ENCODE results near the gene SLC39A8.

The SLC39A8 gene

GRCh38 chr4:102302762-102303161, 42.5 kb downstream of the SLC39A8 start:
- TF ChIP-seq CTCF (IDR thresholded peaks at IDR 0.05; ENCODE audit: extremely low read depth, missing control alignments) = no peak
- no peak for DNase-seq (ENCODE audit: low spot score)

GRCh38 chr4:102301167-102301566, 44.1 kb downstream of the SLC39A8 start:
- TF ChIP-seq CTCF (IDR thresholded peaks at IDR 0.05; ENCODE audit: extremely low read depth, missing control alignments) = no peak
- no peak for DNase-seq (ENCODE audit: low spot score)

GRCh38 chr4:102299354-102300107, 45.8 kb downstream of the SLC39A8 start:
- peak; percentile 48 for DNase-seq (ENCODE audit: low spot score)

GRCh38 chr4:102298716-102299115, 46.6 kb downstream of the SLC39A8 start:
- DNase-seq (ENCODE audit: low spot score) = no peak
- no peak for TF ChIP-seq CTCF (IDR thresholded peaks at IDR 0.05; ENCODE audit: extremely low read depth, missing control alignments)

More at GRCh38 chr4:102299354-102300107, 45.8 kb downstream of the SLC39A8 start:
- TF ChIP-seq CTCF (IDR thresholded peaks at IDR 0.05; ENCODE audit: extremely low read depth, missing control alignments) = peak; percentile 60

- no peak for TF ChIP-seq CTCF (IDR thresholded peaks at IDR 0.05; ENCODE audit: extremely low read depth, missing control alignments)
- DNase-seq (ENCODE audit: low spot score) = no peak
Measured at GRCh38 chr4:102295153-102295862, 50.0 kb downstream of the SLC39A8 start.

GRCh38 chr4:102288497-102288896, 56.8 kb downstream of the SLC39A8 start:
- no peak for TF ChIP-seq CTCF (IDR thresholded peaks at IDR 0.05; ENCODE audit: extremely low read depth, missing control alignments)
- DNase-seq (ENCODE audit: low spot score) = no peak

GRCh38 chr4:102285831-102286230, 59.5 kb downstream of the SLC39A8 start:
- no peak for DNase-seq (ENCODE audit: low spot score)
- no peak for TF ChIP-seq CTCF (IDR thresholded peaks at IDR 0.05; ENCODE audit: extremely low read depth, missing control alignments)

All from GM20000 (cell line).